Naive thymus-derived CD4-positive, alpha-beta T cell (primary cell): ENCODE results near the gene CMYA5. TPM values are rescaled to one million over a fixed set of nuclear protein-coding genes. Genes with fewer than 3 reads are reported as not detected.

ENCODE experiments used
- ATAC-seq: fragments of 150-1000 bp; cut with Tn5 transposase; 2 replicates; pipeline ENCODE4 v1.10.0; 2021; ENCODE audit warnings: mild to moderate bottlenecking, moderate library complexity
- CTCF ChIA-PET: fragments of 350-600 bp; sonication (Branson Sonifier 250); formaldehyde crosslinking; loops from one replicate; lab custom pipeline; 2021; ENCODE audit warnings: antibody characterized with exemption; lab: Charles Lee
- POLR2A ChIA-PET: fragments of 350-600 bp; sonication (Branson Sonifier 250); formaldehyde crosslinking; loops from one replicate; lab custom pipeline; 2021; ENCODE audit warnings: antibody characterized with exemption, inconsistent platforms; lab: Charles Lee
- DNase-seq, 9 donors: peaks; one replicate each; pipeline versions ENCODE4 v3.0.0 to v3.0.0-alpha.2; 2020 to 2022; ENCODE audit warnings: mixed read lengths in 1 of 9
- H3K27ac ChIP-seq: one replicate; pipeline ENCODE4 v1.7.0; 2013; ENCODE audit warnings: mild to moderate bottlenecking, low read depth, low read length, moderate library complexity
- H3K27me3 ChIP-seq, 2 donors: one replicate each; pipeline ENCODE4 v1.7.0; 2013; ENCODE audit warnings: low read length in 2 of 2, mild to moderate bottlenecking in 2 of 2, moderate library complexity in 2 of 2; ENCODE audit not compliant: control insufficient read depth in 2 of 2, insufficient read depth in 2 of 2
- H3K36me3 ChIP-seq, 3 experiments: 1 replicate in 2 of 3; 2 replicates in 1 of 3; pipeline ENCODE4 v1.7.0; 2013; ENCODE audit warnings: low read length in 3 of 3, mild to moderate bottlenecking in 3 of 3, moderate library complexity in 1 of 3; ENCODE audit not compliant: insufficient read depth in 3 of 3, control insufficient read depth in 2 of 3
- H3K4me1 ChIP-seq, 2 donors: one replicate each; pipeline ENCODE4 v1.7.0; 2013; ENCODE audit warnings: low read length in 2 of 2, mild to moderate bottlenecking in 2 of 2, moderate library complexity in 1 of 2; ENCODE audit not compliant: control insufficient read depth in 2 of 2, insufficient read depth in 2 of 2
- H3K4me3 ChIP-seq: 2 replicates; pipeline ENCODE4 v1.7.0; 2013; ENCODE audit warnings: mild to moderate bottlenecking, low read length
- H3K9me3 ChIP-seq, 3 experiments: 1 replicate in 2 of 3; 2 replicates in 1 of 3; pipeline ENCODE4 v1.7.0; 2013; ENCODE audit warnings: low read length in 3 of 3; ENCODE audit not compliant: control insufficient read depth in 2 of 3
- H3K27ac Mint-ChIP-seq, 9 donors: one replicate each; pipeline ENCODE4 v1.8.0; 2020 to 2022; ENCODE audit warnings: mixed read lengths in 9 of 9, mild to moderate bottlenecking in 8 of 9, moderate library complexity in 5 of 9, inconsistent platforms in 2 of 9
- H3K27me3 Mint-ChIP-seq, 5 donors: one replicate each; pipeline ENCODE4 v1.8.0; 2021 to 2022; ENCODE audit warnings: mixed read lengths in 5 of 5, mild to moderate bottlenecking in 1 of 5
- H3K36me3 Mint-ChIP-seq, 5 donors: one replicate each; pipeline ENCODE4 v1.8.0; 2020 to 2022; ENCODE audit warnings: mixed read lengths in 5 of 5, mild to moderate bottlenecking in 3 of 5, inconsistent platforms in 1 of 5
- H3K4me1 Mint-ChIP-seq, 7 donors: one replicate each; pipeline ENCODE4 v1.8.0; 2020 to 2022; ENCODE audit warnings: mixed read lengths in 7 of 7, mild to moderate bottlenecking in 3 of 7, inconsistent platforms in 1 of 7
- H3K4me3 Mint-ChIP-seq, 10 donors: one replicate each; pipeline ENCODE4 v1.8.0; 2020 to 2022; ENCODE audit warnings: mild to moderate bottlenecking in 10 of 10, mixed read lengths in 10 of 10, moderate library complexity in 6 of 10, inconsistent platforms in 2 of 10
- H3K9me3 Mint-ChIP-seq, 11 donors: one replicate each; pipeline ENCODE4 v1.8.0; 2020 to 2022; ENCODE audit warnings: mixed read lengths in 11 of 11, mild to moderate bottlenecking in 4 of 11, inconsistent platforms in 1 of 11, moderate library complexity in 1 of 11
- intact Hi-C, 2 donors: fragments of 100-400 bp; cut with micrococcal nuclease; formaldehyde crosslinking; loops; one replicate each; pipeline ENCODE4 v1.15.1; 2023
- polyA plus RNA-seq, 2 donors: library from polyadenylated mRNA; unstranded; fragments of 300-500 nt; fragmentation: Illumina TruSeq; gene quantifications; one replicate each; pipeline ENCODE4 v1.2.3, GENCODE V29; 2021
- total RNA-seq, 6 experiments: library from RNA in 5 of 6; stranded (reverse) in 5 of 6; gene quantifications; 1 replicate in 5 of 6; 2 replicates in 1 of 6; pipeline ENCODE4 v1.2.3 and lab custom pipeline; 2021 to 2026

The CMYA5 gene
- total and polyA plus RNA-seq, 7 experiments from 2014 or later, result 0.08 to 0.27 (median 0.14) TPM; not detected in 1

GRCh38 chr5:79750611-79751510 lies 61.2 kb downstream of the CMYA5 start:
- intact Hi-C loops, result no loop called here
- Histone ChIP-seq H3K36me3 (no peaks in the 10 kb centered on the region), H3K27me3 (no peaks in the 10 kb centered on the region), H3K27ac (no peak overlapping the region), H3K4me1 (no peaks in the 10 kb centered on the region), H3K4me3 (no peak overlapping the region), H3K9me3 (no peaks in the 10 kb centered on the region)
- Mint-ChIP-seq H3K4me3 (no peak overlapping the region), H3K36me3 (no peaks in the 10 kb centered on the region), H3K9me3 (peaks cover 0 to 4% (median 0%) of the 10 kb centered on the region in 11 donors), H3K4me1 (peaks cover 2 to 6% (median 3%) of the 10 kb centered on the region in 7 donors), H3K27me3 (peaks cover 10 to 40% (median 21%) of the 10 kb centered on the region in 5 donors), H3K27ac (no peak overlapping the region)
- DNase-seq (no peak), ATAC-seq (no peak)
- ChIA-PET POLR2A (interaction anchor here (0.5 kb wide), 1 partner anchor 14 kb away, joined by 3 read pairs; no protein-coding TSS in a partner anchor), CTCF (no interaction called here)

GRCh38 chr5:79753092-79753491 lies 63.5 kb downstream of the CMYA5 start:
- Mint-ChIP-seq H3K27me3 (peaks cover 10 to 26% (median 15%) of the 10 kb centered on the region in 5 donors), H3K4me1 (peaks cover 4 to 13% (median 11%) of the 10 kb centered on the region in 7 donors), H3K9me3 (peaks cover 0 to 4% (median 0%) of the 10 kb centered on the region in 11 donors), H3K27ac (no peak overlapping the region), H3K36me3 (no peaks in the 10 kb centered on the region), H3K4me3 (no peak overlapping the region)
- CTCF ChIA-PET, result interaction anchor here (0.7 kb wide), 1 partner anchor 278 kb away, joined by 3 read pairs; no protein-coding TSS in a partner anchor
- peaks cover 0 to 3% of the 10 kb centered on the region in 2 donors for H3K4me1 ChIP-seq
- intact Hi-C loops, result no loop called here
- ATAC-seq (no peak), DNase-seq (no peak)
- no peaks in the 10 kb centered on the region for H3K36me3 ChIP-seq
- no peak overlapping the region for H3K27ac ChIP-seq
- H3K9me3 ChIP-seq, result no peaks in the 10 kb centered on the region
- no peaks in the 10 kb centered on the region for H3K27me3 ChIP-seq
- no peak overlapping the region for H3K4me3 ChIP-seq
- POLR2A ChIA-PET, result no interaction called here

DNA sequence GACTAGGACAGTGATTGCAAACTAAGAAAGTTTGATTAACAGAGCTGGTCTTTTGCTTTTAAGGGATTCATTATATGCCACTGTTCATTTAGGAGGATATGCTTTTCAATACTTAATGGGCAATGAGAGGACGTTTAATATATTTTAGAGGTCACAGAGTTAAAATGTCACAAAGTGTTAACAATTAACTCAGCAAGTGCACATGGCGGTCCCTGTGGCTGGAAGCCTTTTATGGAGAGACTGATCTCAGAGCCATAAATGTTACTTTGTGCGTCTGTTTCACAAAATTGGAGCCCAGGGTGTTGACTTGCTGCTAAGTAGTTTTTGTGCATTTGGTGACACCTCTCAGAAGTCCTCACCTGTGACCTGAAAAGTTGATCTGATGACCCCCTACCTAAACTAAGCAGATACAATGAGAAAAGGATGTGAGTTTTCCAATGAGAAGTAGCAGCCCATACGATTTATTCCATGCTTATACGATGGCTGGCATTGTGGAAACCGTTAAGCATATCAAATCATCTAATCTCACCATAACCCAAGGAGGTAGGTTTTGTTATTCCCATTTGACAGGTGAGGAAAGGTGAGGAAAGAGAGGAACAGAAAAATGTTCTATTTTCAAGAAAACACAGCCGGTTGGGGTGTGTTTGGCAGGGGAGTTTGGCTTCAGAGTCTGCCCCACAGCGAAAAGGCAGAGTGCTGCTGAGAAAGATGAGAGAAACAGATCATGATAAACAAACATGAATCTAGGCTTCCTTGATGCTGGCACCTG lies 64.4 kb downstream of the CMYA5 start:
- Mint-ChIP-seq H3K9me3 (peaks cover 0 to 4% (median 0%) of the 10 kb centered on the region in 11 donors), H3K27ac (no peak overlapping the region), H3K27me3 (peaks cover 10 to 22% (median 10%) of the 10 kb centered on the region in 5 donors), H3K36me3 (no peaks in the 10 kb centered on the region), H3K4me1 (peaks cover 4 to 13% (median 11%) of the 10 kb centered on the region in 7 donors), H3K4me3 (no peak overlapping the region)
- no peaks in the 10 kb centered on the region for H3K36me3 ChIP-seq
- intact Hi-C loops, result no loop called here
- ChIA-PET CTCF (no interaction called here), POLR2A (no interaction called here)
- no peak overlapping the region for H3K4me3 ChIP-seq
- DNase-seq, result no peak
- H3K9me3 ChIP-seq, result no peaks in the 10 kb centered on the region
- no peaks in the 10 kb centered on the region for H3K27me3 ChIP-seq
- no peak overlapping the region for H3K27ac ChIP-seq
- ATAC-seq, result no peak
- peaks cover 0 to 3% of the 10 kb centered on the region in 2 donors for H3K4me1 ChIP-seq

DNA sequence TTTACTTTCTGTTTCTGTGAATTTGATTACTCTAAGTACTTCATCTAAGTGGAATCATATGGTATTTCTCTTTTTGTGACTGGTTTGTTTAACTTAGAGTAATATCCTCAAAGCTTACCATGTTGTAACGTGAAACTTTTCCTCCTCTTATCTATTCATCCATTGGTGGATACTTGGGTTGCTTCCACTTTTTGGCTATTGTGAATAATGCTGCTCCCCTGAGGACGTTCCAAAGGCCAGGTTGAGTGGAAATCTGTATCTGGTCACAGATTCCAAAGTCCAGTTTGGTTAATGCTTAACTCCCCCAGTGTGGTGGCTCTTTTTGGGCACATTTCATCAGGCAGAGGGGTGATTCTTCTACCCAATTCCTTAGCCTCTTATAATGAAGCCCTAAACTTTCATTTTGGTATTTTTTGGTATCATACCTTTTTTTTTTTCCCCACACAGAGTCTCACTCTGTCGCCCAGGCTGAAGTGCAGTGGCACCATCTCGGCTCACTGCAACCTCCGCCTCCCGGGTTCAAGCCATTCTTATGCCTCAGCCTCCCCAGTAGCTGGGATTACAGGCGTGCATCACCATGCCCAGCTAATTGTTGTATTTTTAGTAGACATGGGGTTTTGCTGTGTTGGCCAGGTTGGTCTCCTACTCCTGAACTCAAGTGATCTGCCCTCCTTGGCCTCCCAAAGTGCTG lies 65.4 kb downstream of the CMYA5 start:
- DNase-seq (no peak), ATAC-seq (no peak)
- Mint-ChIP-seq H3K27ac (no peak overlapping the region), H3K27me3 (peaks cover 6 to 22% (median 10%) of the 10 kb centered on the region in 5 donors), H3K4me3 (no peak overlapping the region), H3K9me3 (peaks cover 0 to 4% (median 0%) of the 10 kb centered on the region in 11 donors), H3K4me1 (peaks cover 4 to 13% (median 11%) of the 10 kb centered on the region in 7 donors), H3K36me3 (no peaks in the 10 kb centered on the region)
- H3K27ac ChIP-seq, result no peak overlapping the region
- peaks cover 0 to 3% of the 10 kb centered on the region in 2 donors for H3K4me1 ChIP-seq
- no peaks in the 10 kb centered on the region for H3K9me3 ChIP-seq
- no peak overlapping the region for H3K4me3 ChIP-seq
- no peaks in the 10 kb centered on the region for H3K27me3 ChIP-seq
- ChIA-PET CTCF (no interaction called here), POLR2A (no interaction called here)
- intact Hi-C loops, result no loop called here
- no peaks in the 10 kb centered on the region for H3K36me3 ChIP-seq

GRCh38 chr5:79756076-79756475 lies 66.4 kb downstream of the CMYA5 start:
- Mint-ChIP-seq H3K9me3 (peaks cover 0 to 7% (median 0%) of the 10 kb centered on the region in 11 donors), H3K27ac (peak overlapping the region in 1 of 9 donors; percentile 32), H3K4me3 (no peak overlapping the region), H3K36me3 (no peaks in the 10 kb centered on the region), H3K4me1 (peaks cover 4 to 17% (median 11%) of the 10 kb centered on the region in 7 donors), H3K27me3 (peaks cover 2 to 17% (median 7%) of the 10 kb centered on the region in 5 donors)
- Histone ChIP-seq H3K4me1 (peaks cover 0 to 3% of the 10 kb centered on the region in 2 donors), H3K36me3 (no peaks in the 10 kb centered on the region), H3K4me3 (no peak overlapping the region), H3K9me3 (no peaks in the 10 kb centered on the region), H3K27ac (no peak overlapping the region), H3K27me3 (no peaks in the 10 kb centered on the region)
- intact Hi-C loops, result no loop called here
- no peak for DNase-seq
- ChIA-PET POLR2A (no interaction called here), CTCF (no interaction called here)
- no peak for ATAC-seq

DNA sequence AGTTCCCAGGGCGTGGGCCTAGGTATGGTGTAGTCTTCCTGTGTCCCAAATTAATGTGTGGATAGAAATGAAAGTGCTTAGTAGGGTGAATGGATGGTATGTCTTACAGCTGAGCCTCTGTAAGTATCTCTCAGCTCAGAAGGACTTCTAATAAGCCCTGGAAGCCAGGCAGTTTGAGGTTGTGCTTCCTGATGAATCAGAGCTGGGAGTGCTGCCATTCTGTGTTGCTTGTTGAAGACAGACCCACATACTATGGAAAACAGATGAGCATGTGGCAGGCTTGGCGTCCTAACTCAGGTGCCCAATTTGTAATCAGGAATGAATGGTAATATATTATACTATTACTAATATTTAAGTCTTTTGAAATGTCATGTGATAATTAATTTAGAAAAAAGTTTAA lies 69.8 kb downstream of the CMYA5 start:
- H3K4me3 Mint-ChIP-seq, result no peak overlapping the region
- ChIA-PET CTCF (no interaction called here), POLR2A (interaction anchor here (0.8 kb wide), 1 partner anchor 24 kb away, joined by 3 read pairs; no protein-coding TSS in a partner anchor)
- Histone ChIP-seq H3K4me1 (peaks cover 0 to 3% of the 10 kb centered on the region in 2 donors), H3K27ac (no peak overlapping the region), H3K27me3 (no peaks in the 10 kb centered on the region), H3K9me3 (no peaks in the 10 kb centered on the region), H3K4me3 (no peak overlapping the region), H3K36me3 (no peaks in the 10 kb centered on the region)
- no peaks in the 10 kb centered on the region for H3K36me3 Mint-ChIP-seq
- H3K4me1 Mint-ChIP-seq, result peaks cover 4 to 17% (median 11%) of the 10 kb centered on the region in 7 donors
- intact Hi-C loops, result no loop called here
- H3K27me3 Mint-ChIP-seq, result peaks cover 0 to 3% (median 0%) of the 10 kb centered on the region in 5 donors
- DNase-seq (no peak), ATAC-seq (no peak)
- no peak overlapping the region for H3K27ac Mint-ChIP-seq
- peaks cover 0 to 7% (median 0%) of the 10 kb centered on the region in 11 donors for H3K9me3 Mint-ChIP-seq
